ENCODE data around the gene KSR2. TPM values are rescaled to one million over a fixed set of nuclear protein-coding genes. Genes with fewer than 3 reads are reported as not detected.

KSR2 gene
- total and polyA plus RNA-seq, 10 of the 15 experiments (the other 5 are each of a cell fraction or from before 2014, with no cell fraction given), result under 0.01 to 1.5 (median 0.01) TPM; not detected in 3

- no peak for FAIRE-seq
- Histone ChIP-seq H3K27ac (ENCODE audit: control insufficient read depth, insufficient read depth) (no peak overlapping the region), H3K36me3 (ENCODE audit: control insufficient read depth in 2 of 2, insufficient read depth in 2 of 2, low read length in 1 of 2) (no peaks in the 10 kb centered on the region), H3K79me2 (ENCODE audit: control insufficient read depth, insufficient read depth, low read length) (no peaks in the 10 kb centered on the region), H3K4me1 (ENCODE audit: control insufficient read depth, insufficient read depth, low read length) (no peaks in the 10 kb centered on the region), H3K27me3 (replicated peaks in 1 of 2; ENCODE audit: control insufficient read depth in 2 of 2, insufficient read depth in 2 of 2, low read length in 1 of 2) (no peaks in the 10 kb centered on the region; a peak in 1 of 4 replicates), H3K4me2 (ENCODE audit: control insufficient read depth, insufficient read depth) (no peak overlapping the region), H2AFZ (ENCODE audit: control insufficient read depth, low read depth, low read length) (no peak overlapping the region), H4K20me1 (ENCODE audit: control insufficient read depth, insufficient read depth) (no peaks in the 10 kb centered on the region), H3K4me3 (no peak overlapping the region), H3K9me3 (replicated peaks; ENCODE audit: control insufficient read depth, insufficient read depth, low read length) (no peaks in the 10 kb centered on the region; the same call in 2 of the 3 replicates), H3K9ac (ENCODE audit: control insufficient read depth, insufficient read depth, low read length) (no peak overlapping the region)
- RAD21 ChIA-PET (ENCODE audit: unreplicated experiment), result no interaction called here
- WGBS (ENCODE audit: insufficient coverage, insufficient replicate concordance, low lambda C conversion rate, missing lambda C conversion rate), result 70% methylated on average over 5 of the region's 5 CpGs
- in situ Hi-C loops (cut with MboI) (no loop called here), intact Hi-C loops (cut with micrococcal nuclease; ENCODE audit: unreplicated experiment) (no loop called here)
- TF ChIP-seq EZH2 (IDR thresholded peaks at IDR 0.05; ENCODE audit: borderline replicate concordance, control insufficient read depth, low read depth, low read length), result no peak
- peak; percentile 41 for TF ChIP-seq USF1 (IDR thresholded peaks at IDR 0.05; ENCODE audit: borderline replicate concordance, extremely low read length, insufficient read depth, low read depth, low read length)
- peak; percentile 71 for TF ChIP-seq NFYB (IDR thresholded peaks at IDR 0.05; ENCODE audit: insufficient read depth, low read depth, low read length)
- BruUV-seq (replicated peaks), result no TSS peak
- CTCF ChIA-PET, result interaction anchor here (1.6 kb wide), 1 partner anchor 10 kb away, joined by 7 read pairs; no protein-coding TSS in a partner anchor
- SMC1A ChIA-PET (ENCODE audit: uncharacterized antibody, unreplicated experiment), result no interaction called here
- no peak for ATAC-seq
- POLR2A ChIA-PET, result no interaction called here
- no peak for DNase-seq (ENCODE audit: low read depth, low spot score)
Measured at GRCh38 chr12:117867348-117867747, 101.4 kb downstream of the KSR2 start.

- Histone ChIP-seq H3K4me1 (ENCODE audit: control insufficient read depth, insufficient read depth, low read length) (no peaks in the 10 kb centered on the region), H3K36me3 (ENCODE audit: control insufficient read depth in 2 of 2, insufficient read depth in 2 of 2, low read length in 1 of 2) (no peaks in the 10 kb centered on the region), H3K79me2 (ENCODE audit: control insufficient read depth, insufficient read depth, low read length) (no peaks in the 10 kb centered on the region), H3K27ac (ENCODE audit: control insufficient read depth, insufficient read depth) (no peak overlapping the region), H4K20me1 (ENCODE audit: control insufficient read depth, insufficient read depth) (no peaks in the 10 kb centered on the region), H3K9ac (ENCODE audit: control insufficient read depth, insufficient read depth, low read length) (no peak overlapping the region), H3K27me3 (replicated peaks in 1 of 2; ENCODE audit: control insufficient read depth in 2 of 2, insufficient read depth in 2 of 2, low read length in 1 of 2) (no peaks in the 10 kb centered on the region; a peak in 1 of 4 replicates), H3K9me3 (replicated peaks; ENCODE audit: control insufficient read depth, insufficient read depth, low read length) (no peaks in the 10 kb centered on the region; the same call in 2 of the 3 replicates), H3K4me2 (ENCODE audit: control insufficient read depth, insufficient read depth) (no peak overlapping the region), H2AFZ (ENCODE audit: control insufficient read depth, low read depth, low read length) (no peak overlapping the region), H3K4me3 (no peak overlapping the region)
- in situ Hi-C loops (cut with MboI), result no loop called here
- TF ChIP-seq LARP7 (IDR thresholded peaks at IDR 0.05), result no peak
- no peak for TF ChIP-seq PBX3 (IDR thresholded peaks at IDR 0.05; ENCODE audit: insufficient replicate concordance, low read depth, low read length)
- TF ChIP-seq ESRRA (IDR thresholded peaks at IDR 0.05; ENCODE audit: low read length), result no peak
- TF ChIP-seq RAD51 (IDR thresholded peaks at IDR 0.05), result no peak
- no peak for TF ChIP-seq TBL1XR1 (IDR thresholded peaks at IDR 0.05; ENCODE audit: low read depth, low read length)
- no peak for TF ChIP-seq TCF7 (IDR thresholded peaks at IDR 0.05; ENCODE audit: borderline replicate concordance)
- TF ChIP-seq ZBTB11 (CRISPR knock-in tag; IDR thresholded peaks at IDR 0.05), result no peak
- TF ChIP-seq PML (IDR thresholded peaks at IDR 0.05; ENCODE audit: low read length), result no peak
- no peak for TF ChIP-seq ATF3 (IDR thresholded peaks at IDR 0.05; ENCODE audit: borderline replicate concordance, extremely low read depth, low read depth, low read length)
- intact Hi-C loops (cut with micrococcal nuclease; ENCODE audit: unreplicated experiment), result no loop called here
- WGBS (ENCODE audit: insufficient coverage, insufficient replicate concordance, low lambda C conversion rate, missing lambda C conversion rate), result 28% methylated on average over 3 of the region's 3 CpGs
- SMC1A ChIA-PET (ENCODE audit: uncharacterized antibody, unreplicated experiment), result no interaction called here
- BruUV-seq (replicated peaks), result no TSS peak
- no peak for ATAC-seq
- RAD21 ChIA-PET (ENCODE audit: unreplicated experiment), result no interaction called here
- FAIRE-seq, result no peak
- POLR2A ChIA-PET, result no interaction called here
- CTCF ChIA-PET, result no interaction called here
- no peak for DNase-seq (ENCODE audit: low read depth, low spot score)
Measured at GRCh38 chr12:117865505-117865904, 103.3 kb downstream of the KSR2 start.

Data from GM12878 (cell line).